Measurements from ENCODE around the gene CMYA5. TPM values are rescaled to one million over a fixed set of nuclear protein-coding genes. Genes with fewer than 3 reads are reported as not detected.
"Not testable (repeated sequence)": the region's sequence is repeated elsewhere in the genome, so short reads cannot be mapped to it uniquely, and the experiment has no call there.

Gene CMYA5
- total RNA-seq, 4 donors from 2014 or later = 4.7 to 8.1 (median 6.1) TPM

DNA sequence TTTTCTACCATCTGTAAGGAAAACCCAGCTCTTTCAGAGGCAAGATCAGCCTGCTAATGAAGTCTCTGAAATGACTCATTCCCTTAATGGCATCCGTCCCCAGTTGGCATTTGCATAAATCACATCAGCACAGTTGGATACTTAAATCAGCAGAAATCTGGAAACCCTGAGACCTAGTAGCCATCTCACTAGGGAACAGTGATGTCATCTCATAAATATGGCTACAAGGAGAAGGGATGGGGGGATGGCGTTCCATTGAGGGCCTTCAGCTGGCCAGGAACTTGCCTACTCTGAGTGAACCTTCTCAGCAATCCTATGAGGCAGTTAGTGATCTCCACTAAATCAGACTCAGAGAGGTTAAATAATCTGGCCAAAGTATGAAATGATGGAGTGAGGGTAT is 81.8 kb downstream of the CMYA5 start:
- 34 to 42% methylated on average over 2 of the region's 2 CpGs for WGBS, 2 donors
- TF ChIP-seq POLR2A (IDR thresholded peaks at IDR 0.05) = no peak
- TF ChIP-seq, protein P1, sequence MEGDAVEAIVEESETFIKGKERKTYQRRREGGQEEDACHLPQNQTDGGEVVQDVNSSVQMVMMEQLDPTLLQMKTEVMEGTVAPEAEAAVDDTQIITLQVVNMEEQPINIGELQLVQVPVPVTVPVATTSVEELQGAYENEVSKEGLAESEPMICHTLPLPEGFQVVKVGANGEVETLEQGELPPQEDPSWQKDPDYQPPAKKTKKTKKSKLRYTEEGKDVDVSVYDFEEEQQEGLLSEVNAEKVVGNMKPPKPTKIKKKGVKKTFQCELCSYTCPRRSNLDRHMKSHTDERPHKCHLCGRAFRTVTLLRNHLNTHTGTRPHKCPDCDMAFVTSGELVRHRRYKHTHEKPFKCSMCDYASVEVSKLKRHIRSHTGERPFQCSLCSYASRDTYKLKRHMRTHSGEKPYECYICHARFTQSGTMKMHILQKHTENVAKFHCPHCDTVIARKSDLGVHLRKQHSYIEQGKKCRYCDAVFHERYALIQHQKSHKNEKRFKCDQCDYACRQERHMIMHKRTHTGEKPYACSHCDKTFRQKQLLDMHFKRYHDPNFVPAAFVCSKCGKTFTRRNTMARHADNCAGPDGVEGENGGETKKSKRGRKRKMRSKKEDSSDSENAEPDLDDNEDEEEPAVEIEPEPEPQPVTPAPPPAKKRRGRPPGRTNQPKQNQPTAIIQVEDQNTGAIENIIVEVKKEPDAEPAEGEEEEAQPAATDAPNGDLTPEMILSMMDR (IDR thresholded peaks at IDR 0.05) = no peak
- TF ChIP-seq EP300 (IDR thresholded peaks at IDR 0.05) = no peak
- peaks cover 0 to 4% (median 0%) of the 10 kb centered on the region in 3 donors for H3K36me3 ChIP-seq
- DNase-seq (ENCODE audit: low spot score in 2 of 2) = no peak
- no peaks in the 10 kb centered on the region for H3K4me1 ChIP-seq
- no peaks in the 10 kb centered on the region for H3K27me3 ChIP-seq
- no peak overlapping the region for H3K4me3 ChIP-seq
- H3K27ac ChIP-seq = no peak overlapping the region
- H3K9me3 ChIP-seq = peaks cover 0 to 8% (median 0%) of the 10 kb centered on the region in 4 donors

DNA sequence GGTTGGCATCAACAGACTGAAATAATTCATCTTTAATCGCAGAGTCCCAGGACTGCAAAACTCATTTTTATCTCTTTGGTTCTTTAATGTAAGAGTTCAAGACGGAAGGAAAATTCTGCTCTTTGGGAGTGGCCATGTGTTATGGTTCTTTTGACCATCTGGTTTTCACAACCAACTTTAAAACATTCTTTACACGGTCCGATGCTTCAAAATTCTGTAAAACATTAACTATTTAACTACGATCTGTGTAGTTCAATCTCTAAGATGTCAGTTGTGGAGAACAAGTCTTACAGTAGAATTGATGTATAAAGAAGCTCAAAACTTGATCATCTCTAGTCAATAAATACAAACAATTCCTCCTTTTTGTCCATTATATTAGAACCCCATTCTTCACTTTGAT is 83.0 kb downstream of the CMYA5 start:
- H3K27me3 ChIP-seq = no peaks in the 10 kb centered on the region
- WGBS, 2 donors = 72 to 79% methylated on average over 5 of the region's 5 CpGs
- H3K36me3 ChIP-seq = peaks cover 0 to 4% (median 0%) of the 10 kb centered on the region in 3 donors
- H3K9me3 ChIP-seq = peaks cover 0 to 8% (median 0%) of the 10 kb centered on the region in 4 donors
- no peak for DNase-seq (ENCODE audit: low spot score in 2 of 2)
- H3K27ac ChIP-seq = no peak overlapping the region
- H3K4me1 ChIP-seq = no peaks in the 10 kb centered on the region
- H3K4me3 ChIP-seq = no peak overlapping the region
- TF ChIP-seq, protein P1 (IDR thresholded peaks at IDR 0.05) = no peak
- TF ChIP-seq POLR2A (IDR thresholded peaks at IDR 0.05) (no peak), EP300 (IDR thresholded peaks at IDR 0.05) (no peak)

DNA sequence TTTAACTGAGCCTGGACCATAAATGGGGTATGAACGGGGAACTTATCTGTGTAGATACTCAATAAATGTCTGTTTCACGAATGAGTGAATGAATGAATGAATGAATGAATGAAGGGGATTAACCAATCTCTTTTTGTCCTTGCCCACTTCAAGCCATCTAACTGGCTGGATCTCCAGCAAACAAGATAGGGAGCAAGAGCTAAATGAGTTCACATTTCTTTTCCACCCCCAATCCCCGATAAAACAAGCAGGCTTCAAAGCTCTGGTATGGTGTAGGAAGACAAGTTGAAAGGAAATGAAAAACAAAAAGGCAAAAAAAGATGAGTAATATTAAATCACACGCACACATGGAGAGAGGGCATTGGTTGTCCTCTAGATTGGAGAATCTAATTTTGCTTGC is 84.0 kb downstream of the CMYA5 start:
- TF ChIP-seq, protein P1 (IDR thresholded peaks at IDR 0.05) = no peak
- TF ChIP-seq EP300 (IDR thresholded peaks at IDR 0.05) (no peak), POLR2A (IDR thresholded peaks at IDR 0.05) (no peak)
- Histone ChIP-seq H3K4me1 (no peaks in the 10 kb centered on the region), H3K36me3 (peaks cover 0 to under 1% (median 0%) of the 10 kb centered on the region in 3 donors), H3K4me3 (no peak overlapping the region), H3K27ac (no peak overlapping the region), H3K9me3 (peaks cover 0 to 8% (median 0%) of the 10 kb centered on the region in 4 donors), H3K27me3 (no peaks in the 10 kb centered on the region)
- DNase-seq (ENCODE audit: low spot score in 2 of 2) = no peak
- WGBS, 2 donors = 68 to 72% methylated on average over 4 of the region's 4 CpGs

DNA sequence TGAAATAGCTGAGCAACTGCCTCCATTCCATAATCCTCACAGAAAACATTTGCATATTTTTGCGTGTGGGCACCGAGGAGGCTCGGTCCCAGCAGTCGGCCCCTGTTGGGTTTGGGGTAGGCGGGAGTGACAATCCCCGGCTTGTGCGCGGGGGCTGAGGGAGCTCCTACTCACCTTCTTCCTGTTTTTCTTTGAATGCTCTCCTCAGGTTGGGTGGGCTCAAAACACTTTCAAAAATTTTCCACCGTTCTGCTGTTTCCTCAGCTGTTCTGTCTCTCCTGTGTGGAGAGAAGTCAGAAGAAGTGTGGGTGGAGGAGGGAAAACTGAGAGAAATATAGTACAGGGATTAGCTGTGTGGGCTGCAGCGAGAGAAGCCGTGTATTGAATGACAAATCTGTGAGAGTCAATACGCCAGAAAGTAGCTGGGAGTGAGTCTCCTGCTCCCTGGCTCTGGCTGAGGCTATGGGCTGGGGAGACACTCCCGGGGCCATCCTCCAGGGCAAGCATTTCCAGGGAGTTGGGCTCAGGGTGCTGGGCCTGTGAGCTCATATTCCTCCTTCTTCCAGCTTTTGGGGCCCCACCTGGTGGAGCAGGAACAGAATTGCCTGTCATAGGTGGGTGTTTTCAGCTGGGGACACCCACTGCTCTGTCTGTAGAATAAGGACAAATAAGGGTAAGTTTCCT is 84.7 kb downstream of the CMYA5 start:
- Histone ChIP-seq H3K4me1 (no peaks in the 10 kb centered on the region), H3K36me3 (no peaks in the 10 kb centered on the region), H3K27me3 (no peaks in the 10 kb centered on the region), H3K9me3 (peaks cover 0 to 7% (median 0%) of the 10 kb centered on the region in 4 donors), H3K27ac (no peak overlapping the region), H3K4me3 (no peak overlapping the region)
- no peak for TF ChIP-seq POLR2A (IDR thresholded peaks at IDR 0.05)
- TF ChIP-seq, protein P1 (IDR thresholded peaks at IDR 0.05) = no peak
- no peak for TF ChIP-seq EP300 (IDR thresholded peaks at IDR 0.05)
- no peak for DNase-seq (ENCODE audit: low spot score in 2 of 2)
- WGBS, 2 donors = 42 to 43% methylated on average over 13 of the region's 13 CpGs

DNA sequence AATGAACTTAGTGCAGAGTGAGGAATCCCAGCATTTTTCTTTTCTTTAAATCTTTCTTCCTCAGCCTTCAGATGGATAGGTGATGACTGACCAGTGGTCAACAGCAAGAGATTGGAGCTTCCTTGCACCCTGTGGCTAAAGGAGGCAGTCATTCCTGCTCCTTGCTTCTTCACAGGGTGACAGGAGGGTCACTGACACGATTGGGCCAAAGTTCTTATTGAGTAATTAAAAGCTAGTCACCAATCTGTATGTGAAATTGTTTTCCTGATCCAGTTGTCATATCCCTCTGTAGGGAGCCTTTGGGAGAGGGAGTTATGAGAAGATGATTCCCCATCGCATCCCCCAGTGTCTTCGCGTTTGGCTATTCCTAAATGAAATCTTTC is 85.2 kb downstream of the CMYA5 start:
- H3K9me3 ChIP-seq = peaks cover 0 to 2% (median 0%) of the 10 kb centered on the region in 4 donors
- TF ChIP-seq, protein P1 (IDR thresholded peaks at IDR 0.05) = no peak
- TF ChIP-seq POLR2A (IDR thresholded peaks at IDR 0.05) (no peak), EP300 (IDR thresholded peaks at IDR 0.05) (no peak)
- H3K4me1 ChIP-seq = no peaks in the 10 kb centered on the region
- H3K27me3 ChIP-seq = no peaks in the 10 kb centered on the region
- 79 to 81% methylated on average over 4 of the region's 4 CpGs for WGBS, 2 donors
- H3K36me3 ChIP-seq = no peaks in the 10 kb centered on the region
- H3K27ac ChIP-seq = no peak overlapping the region
- H3K4me3 ChIP-seq = no peak overlapping the region
- no peak for DNase-seq (ENCODE audit: low spot score in 2 of 2)

DNA sequence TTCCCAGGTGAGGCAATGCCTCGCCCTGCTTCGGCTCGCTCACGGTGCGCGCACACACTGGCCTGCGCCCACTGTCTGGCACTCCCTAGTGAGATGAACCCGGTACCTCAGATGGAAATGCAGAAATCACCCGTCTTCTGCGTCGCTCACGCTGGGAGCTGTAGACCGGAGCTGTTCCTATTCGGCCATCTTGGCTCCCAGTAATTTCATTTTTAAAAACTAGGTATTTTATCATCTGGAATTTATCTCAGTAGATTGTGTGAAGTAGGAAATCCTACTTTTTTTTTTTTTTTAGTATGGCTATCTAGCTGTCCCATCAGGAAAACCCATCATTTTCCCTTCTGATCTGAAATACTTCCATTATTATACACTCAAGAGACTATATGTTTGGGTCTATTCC is 95.1 kb downstream of the CMYA5 start:
- not testable (repeated sequence) for H3K4me1 ChIP-seq; H3K4me3 ChIP-seq; H3K27ac ChIP-seq; DNase-seq (ENCODE audit: low spot score in 2 of 2); H3K9me3 ChIP-seq; H3K36me3 ChIP-seq; H3K27me3 ChIP-seq
- 74 to 88% methylated on average over 14 of the region's 14 CpGs for WGBS, 2 donors

Data from tibial nerve (tissue), 4 donors.